HL-60/S4 treated with phorbol 12-myristate 13-acetate at 8.2 ng/mL for 4 days and 3 days (cell line): ENCODE data around the gene CDK4.

Experiments
- in situ Hi-C: fragments of 300-500 bp; cut with MboI; formaldehyde crosslinking; loops from 2 replicates; pipeline ENCODE4 v1.15.0; 2022; ENCODE audit warnings: low sequenced_read_pairs

The CDK4 gene

DNA sequence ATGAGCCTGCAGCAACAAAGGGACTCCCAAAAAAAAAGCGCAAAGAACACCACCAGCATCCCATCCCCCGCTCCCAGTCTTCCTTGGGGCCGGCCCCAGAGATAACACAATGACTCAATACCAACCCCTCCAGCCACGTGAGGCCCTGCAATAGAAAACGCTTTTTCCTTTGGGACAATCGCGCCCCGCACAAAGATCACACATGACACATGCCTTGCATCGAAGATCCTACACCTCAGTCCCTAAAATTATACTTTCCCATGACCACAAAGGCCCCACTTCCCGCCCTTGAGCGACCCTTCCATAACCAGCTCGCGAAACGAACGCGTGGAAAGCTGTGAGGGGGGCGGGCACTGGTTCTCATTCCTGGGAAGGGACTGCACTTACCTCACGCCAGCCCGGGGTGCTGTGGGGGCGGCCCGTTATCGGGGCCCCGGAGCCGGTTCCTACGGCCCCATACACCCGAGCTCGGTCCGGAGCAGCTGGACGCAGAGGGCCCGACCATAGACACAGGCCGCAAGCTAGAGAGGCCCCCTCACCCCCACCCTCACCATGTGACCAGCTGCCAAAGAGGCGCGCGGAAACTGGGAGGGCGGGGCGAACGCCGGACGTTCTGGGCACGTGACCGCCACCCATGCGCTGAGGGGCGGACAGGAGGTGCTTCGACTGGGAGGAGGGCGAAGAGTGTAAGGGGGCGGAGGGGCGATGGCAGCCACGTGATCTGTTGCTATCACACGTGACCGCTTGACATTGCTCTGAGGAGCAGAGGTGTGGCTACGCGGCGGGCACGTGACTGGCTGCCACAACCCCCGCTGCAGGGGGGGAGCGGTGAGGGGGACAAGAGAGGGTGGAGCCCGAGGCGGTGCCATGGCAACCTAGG lies at the start of gene CDK4:
Gene CDK4 (minus strand): TSS at position 523 of the 880 bp plus-strand sequence. CDS start 593 bp downstream, outside the sequence.
- in situ Hi-C loops = no loop called here

DNA sequence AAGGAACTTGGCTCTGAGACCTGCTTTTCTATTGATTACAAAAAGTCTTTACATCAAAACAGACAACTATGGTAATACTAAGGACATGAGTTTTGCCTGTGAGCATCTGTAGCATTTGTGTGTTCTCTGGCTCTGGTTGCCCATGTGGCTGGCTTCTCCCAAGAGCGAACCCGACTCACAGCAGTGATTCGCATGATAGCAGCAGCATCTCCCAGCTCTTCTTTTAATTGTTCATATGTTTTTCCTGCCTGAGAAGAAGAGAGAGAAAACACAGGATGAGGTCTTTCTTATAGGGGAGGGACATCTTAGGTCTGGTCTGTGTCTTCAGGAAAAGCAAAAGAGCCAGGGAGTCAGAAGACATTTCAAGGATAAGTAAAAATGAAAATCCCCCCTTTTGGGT lies 48.9 kb upstream of the CDK4 start:
- in situ Hi-C loops = no loop called here

- in situ Hi-C loops = loop anchor here (25.0 kb wide), 1 partner anchor 111 kb away; the partner anchor contains the start of gene OS9
Measured at GRCh38 chr12:57797933-57798332, 45.8 kb upstream of the CDK4 start.

DNA sequence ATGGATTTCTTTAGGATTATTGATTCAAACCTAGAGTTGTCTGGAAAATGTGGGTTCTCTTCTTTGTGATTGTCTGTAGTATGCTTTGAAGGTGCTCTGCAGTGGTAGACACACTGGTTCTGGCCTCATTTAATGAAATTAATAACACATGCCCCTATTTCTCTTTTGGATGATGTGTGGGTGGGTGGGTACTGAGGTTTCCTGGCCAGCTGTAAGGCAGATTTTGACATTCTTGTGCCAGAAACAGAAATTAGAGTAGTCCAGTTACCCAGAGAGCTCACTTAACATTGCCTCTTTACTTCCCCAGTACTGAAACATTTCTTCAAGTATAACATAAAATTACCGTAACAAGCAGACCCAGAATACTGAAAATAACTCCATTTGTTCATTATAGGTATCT lies 44.9 kb upstream of the CDK4 start:
- in situ Hi-C loops = loop anchor here (25.0 kb wide), 1 partner anchor 110 kb away; the partner anchor contains the start of gene OS9

DNA sequence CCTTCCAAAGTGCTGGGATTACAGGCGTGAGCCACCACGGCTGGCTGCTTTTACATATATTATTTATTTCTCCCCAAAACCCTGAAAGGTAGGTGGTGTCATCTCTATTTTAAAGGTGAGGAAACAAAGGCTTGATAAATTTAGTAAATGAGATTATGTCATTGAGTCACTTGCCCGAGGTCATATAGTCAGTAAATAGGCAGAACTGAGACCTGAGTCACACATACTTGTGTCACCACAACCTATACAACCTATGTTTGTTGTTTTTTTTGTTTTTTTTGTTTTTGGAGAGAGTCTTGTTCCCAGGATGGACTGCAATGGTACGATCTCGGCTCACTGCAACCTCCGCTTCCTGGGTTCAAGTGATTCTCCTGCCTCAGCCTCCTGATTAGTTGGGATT lies 43.2 kb upstream of the CDK4 start:
- in situ Hi-C loops = loop anchor here (25.0 kb wide), 1 partner anchor 108 kb away; the partner anchor contains the start of gene OS9

DNA sequence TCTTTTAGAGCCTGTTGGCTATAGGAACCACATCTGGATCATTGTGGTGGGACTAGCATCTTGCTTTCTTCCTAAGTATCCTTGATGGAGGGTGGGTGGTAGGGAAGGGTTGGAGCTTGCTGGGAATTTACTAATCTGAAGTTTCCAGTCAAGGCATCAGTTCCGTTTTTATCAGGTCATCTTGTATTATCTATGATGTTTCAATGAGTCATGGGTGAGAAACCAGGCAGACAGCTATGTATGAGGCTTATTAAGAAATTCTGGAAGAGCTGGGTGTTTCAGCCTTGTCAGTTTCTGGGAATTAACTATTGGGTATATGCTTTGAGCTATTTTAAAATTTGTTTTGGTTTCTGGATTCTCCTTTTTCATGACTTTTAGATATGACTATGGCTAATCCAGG lies 41.8 kb upstream of the CDK4 start:
- in situ Hi-C loops = loop anchor here (25.0 kb wide), 1 partner anchor 107 kb away; the partner anchor contains the start of gene OS9

- in situ Hi-C loops = loop anchor here (25.0 kb wide), 1 partner anchor 97 kb away; the partner anchor contains the start of gene OS9
Measured at GRCh38 chr12:57783861-57784260, 31.8 kb upstream of the CDK4 start.

- in situ Hi-C loops = loop anchor here (25.0 kb wide), 1 partner anchor 96 kb away; the partner anchor contains the start of gene OS9
Measured at GRCh38 chr12:57783466-57783801, 31.3 kb upstream of the CDK4 start.

DNA sequence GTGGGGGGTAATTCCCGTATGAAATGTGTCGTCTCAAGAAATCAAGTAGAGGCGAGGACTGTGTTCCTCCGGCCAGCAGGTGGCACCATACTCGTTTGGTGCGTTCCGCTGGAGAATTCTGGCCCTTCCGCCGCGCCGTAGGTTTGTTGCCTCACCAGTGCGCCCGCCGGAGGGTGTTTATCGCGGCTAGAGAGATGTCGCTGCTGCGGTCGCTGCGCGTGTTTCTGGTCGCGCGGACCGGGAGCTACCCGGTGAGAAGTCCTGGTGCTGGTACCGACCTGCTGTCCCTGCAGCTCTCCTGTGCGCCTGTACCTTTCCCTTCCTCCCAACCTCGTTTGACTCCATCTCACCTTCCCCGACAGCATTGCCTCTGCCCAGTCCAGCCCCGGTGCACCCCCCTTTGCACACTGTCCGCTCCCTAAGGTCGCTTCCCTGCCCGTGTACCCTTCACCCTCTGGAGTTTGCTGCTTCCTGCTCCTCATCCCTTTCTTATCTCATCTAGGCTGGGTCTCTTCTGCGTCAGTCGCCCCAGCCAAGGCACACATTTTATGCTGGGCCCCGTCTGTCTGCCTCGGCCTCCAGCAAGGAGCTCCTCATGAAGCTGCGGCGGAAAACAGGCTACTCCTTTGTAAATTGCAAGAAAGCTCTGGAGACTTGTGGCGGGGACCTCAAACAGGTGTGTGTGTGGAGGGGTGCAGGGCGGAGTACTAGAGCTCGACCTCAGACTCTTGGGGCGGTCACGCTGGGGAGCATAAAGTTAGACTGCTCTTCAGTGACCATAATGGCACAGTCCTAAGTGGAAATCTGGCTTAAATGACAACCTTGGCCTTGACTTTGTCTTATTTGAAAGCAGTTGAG lies 30.7 kb upstream of the CDK4 start, which contains the start of gene TSFM:
Gene TSFM (plus strand): TSS at position 180 of the 858 bp plus-strand sequence. CDS start 15 bp downstream, at position 195.
- in situ Hi-C loops = loop anchor here (25.0 kb wide), 1 partner anchor 96 kb away; the partner anchor contains the start of gene OS9

DNA sequence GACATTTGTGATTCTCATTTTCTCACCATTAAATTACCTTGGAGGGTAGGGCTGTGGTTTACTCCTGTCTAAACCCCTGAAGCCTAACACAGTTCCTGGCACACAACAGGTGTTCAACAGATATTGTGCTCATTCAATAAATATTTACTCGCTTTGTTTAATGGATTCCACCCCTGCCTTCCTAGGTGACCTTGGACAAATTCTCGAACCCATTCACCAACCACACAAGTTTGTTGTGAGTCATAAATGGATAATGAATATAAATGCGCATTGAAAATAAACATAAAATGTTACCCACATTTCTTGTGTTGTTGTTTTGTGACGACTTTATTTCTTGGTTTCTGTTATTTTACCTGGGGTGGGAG lies 30.1 kb upstream of the CDK4 start:
- in situ Hi-C loops = loop anchor here (25.0 kb wide), 1 partner anchor 95 kb away; the partner anchor contains the start of gene OS9

DNA sequence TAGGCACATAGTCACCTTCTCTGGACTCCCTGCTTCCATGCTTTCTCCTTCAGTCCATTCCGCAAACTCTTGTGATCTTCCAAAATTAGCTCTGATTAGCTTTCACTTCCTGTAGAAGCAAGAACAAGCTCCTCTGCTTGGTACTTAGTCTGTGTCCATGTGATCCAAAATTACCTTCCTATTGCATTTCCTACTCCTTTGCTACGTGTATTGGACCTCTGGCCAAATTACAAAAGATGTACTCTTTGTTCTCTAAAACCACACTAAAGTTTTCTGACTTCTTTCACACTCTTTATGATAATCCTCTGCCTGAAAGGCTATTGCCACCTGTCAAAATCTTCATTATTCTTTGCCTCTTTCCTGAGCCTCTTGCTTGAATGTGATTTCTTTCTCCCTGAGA lies 29.7 kb upstream of the CDK4 start:
- in situ Hi-C loops = loop anchor here (25.0 kb wide), 1 partner anchor 94 kb away; the partner anchor contains the start of gene OS9

DNA sequence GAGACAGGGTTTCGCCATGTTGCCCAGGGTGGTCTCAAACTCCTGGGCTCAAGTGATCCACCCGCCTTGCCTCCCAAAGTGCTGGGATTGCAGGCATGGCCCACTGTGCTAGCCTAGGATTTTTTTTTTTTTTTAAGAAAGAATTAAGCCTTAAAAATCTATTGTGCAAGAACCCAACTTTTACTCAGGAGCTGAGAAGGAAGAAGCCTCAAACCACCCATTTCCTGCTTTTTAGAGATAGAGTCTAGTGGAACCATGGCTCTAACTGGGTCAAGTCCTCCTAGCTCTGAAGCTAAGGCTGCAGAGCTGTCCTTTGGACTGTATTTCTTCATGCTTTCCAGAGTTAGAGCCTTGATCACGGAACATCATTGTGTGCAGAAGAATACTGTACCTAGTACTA lies 29.1 kb upstream of the CDK4 start:
- in situ Hi-C loops = loop anchor here (25.0 kb wide), 1 partner anchor 94 kb away; the partner anchor contains the start of gene OS9

DNA sequence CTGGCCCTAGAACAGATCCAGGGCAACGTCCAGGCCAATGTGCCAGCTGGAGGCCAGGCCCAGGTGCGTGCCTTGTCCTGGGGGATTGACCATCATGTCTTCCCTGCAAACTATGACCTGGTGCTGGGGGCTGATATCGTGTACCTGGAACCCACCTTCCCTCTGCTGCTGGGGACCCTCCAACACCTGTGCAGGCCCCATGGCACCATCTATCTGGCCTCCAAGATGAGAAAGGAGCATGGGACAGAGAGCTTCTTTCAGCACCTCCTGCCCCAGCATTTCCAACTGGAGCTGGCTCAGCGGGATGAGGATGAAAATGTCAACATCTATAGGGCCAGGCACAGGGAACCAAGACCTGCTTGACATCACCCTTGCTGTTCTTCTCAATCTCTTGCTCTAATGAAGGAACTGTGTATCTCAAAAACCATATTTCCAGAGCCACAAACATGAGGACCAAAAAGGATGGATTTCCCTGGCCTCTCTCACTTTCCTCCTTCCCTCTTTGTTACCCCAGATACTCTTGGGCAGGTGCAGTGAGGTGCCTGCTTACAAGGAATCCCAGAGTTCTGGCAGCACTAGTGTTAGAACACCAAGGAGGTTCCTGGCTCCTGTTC lies 28.3 kb upstream of the CDK4 start:
- in situ Hi-C loops = loop anchor here (25.0 kb wide), 1 partner anchor 93 kb away; the partner anchor contains the start of gene OS9

DNA sequence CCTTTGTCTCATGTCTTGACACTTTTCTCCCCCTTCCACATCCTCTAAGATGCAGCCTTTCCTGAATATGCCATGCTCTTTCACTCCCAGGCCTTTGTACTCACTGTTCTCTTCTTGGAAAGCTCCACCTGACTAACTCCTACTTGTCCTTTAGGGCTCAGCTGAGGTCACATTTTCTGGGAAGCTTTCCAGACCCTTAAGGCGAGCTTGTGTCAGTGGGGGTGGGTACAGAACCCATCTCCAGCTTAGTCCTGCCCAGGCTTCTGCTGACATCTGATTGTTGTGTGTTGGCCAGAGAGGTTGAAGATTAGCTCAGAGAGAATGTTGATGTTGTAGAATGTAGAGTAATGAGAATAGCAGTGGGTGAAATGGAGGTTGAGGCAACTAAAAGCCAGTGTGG lies 27.6 kb upstream of the CDK4 start:
- in situ Hi-C loops = loop anchor here (25.0 kb wide), 1 partner anchor 92 kb away; the partner anchor contains the start of gene OS9

GRCh38 chr12:57777911-57778310 lies 25.8 kb upstream of the CDK4 start:
- in situ Hi-C loops = loop anchor here (25.0 kb wide), 1 partner anchor 91 kb away; the partner anchor contains the start of gene OS9

- in situ Hi-C loops = loop anchor here (25.0 kb wide), 1 partner anchor 90 kb away; the partner anchor contains the start of gene OS9
Measured at GRCh38 chr12:57777367-57777766, 25.3 kb upstream of the CDK4 start.

- in situ Hi-C loops = loop anchor here (25.0 kb wide), 1 partner anchor 89 kb away; the partner anchor contains the start of gene OS9
Measured at GRCh38 chr12:57776247-57776587, 24.1 kb upstream of the CDK4 start.

- in situ Hi-C loops = loop anchor here (25.0 kb wide), 1 partner anchor 88 kb away; the partner anchor contains the start of gene OS9
Measured at GRCh38 chr12:57775563-57776246, 23.6 kb upstream of the CDK4 start.

DNA sequence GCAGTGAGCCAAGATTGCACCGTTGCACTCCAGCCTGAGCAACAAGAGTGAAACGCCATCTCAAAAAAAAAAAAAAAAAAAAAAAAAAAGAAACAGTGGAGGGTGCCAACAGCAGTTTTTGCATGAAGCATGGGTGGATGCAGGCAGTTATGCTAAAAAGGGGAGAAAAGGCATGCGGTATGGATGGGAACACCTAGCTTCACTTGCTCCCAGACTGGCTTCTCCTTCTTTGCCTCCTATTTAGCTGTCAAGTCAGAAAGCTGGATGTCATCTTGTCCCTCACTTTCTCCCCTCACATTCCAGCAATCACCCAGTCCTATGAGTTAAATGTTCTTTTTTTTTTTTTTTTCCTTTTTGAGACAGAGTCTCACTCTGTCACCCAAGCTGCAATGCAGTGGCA lies 22.9 kb upstream of the CDK4 start:
- in situ Hi-C loops = loop anchor here (25.0 kb wide), 1 partner anchor 88 kb away; the partner anchor contains the start of gene OS9
